Osteocyte (in vitro differentiated cells): ENCODE measurements around the gene ADAMTS9. TPM values are rescaled to one million over a fixed set of nuclear protein-coding genes. Genes with fewer than 3 reads are reported as not detected.

Source experiments
- DNase-seq: peaks from one replicate; pipeline ENCODE4 v3.0.0; 2021; ENCODE audit warnings: mixed read lengths; ENCODE audit not compliant: unreplicated experiment; ENCODE audit errors: extremely low spot score
- H3K27ac Mint-ChIP-seq: one replicate; pipeline ENCODE4 v1.8.0; 2021; ENCODE audit warnings: mild to moderate bottlenecking, mixed read lengths; ENCODE audit not compliant: unreplicated experiment
- H3K27me3 Mint-ChIP-seq: one replicate; pipeline ENCODE4 v1.8.0; 2021; ENCODE audit warnings: mixed read lengths; ENCODE audit not compliant: unreplicated experiment
- H3K36me3 Mint-ChIP-seq: one replicate; pipeline ENCODE4 v1.8.0; 2021; ENCODE audit warnings: mixed read lengths; ENCODE audit not compliant: unreplicated experiment
- H3K4me1 Mint-ChIP-seq: one replicate; pipeline ENCODE4 v1.8.0; 2021; ENCODE audit warnings: mixed read lengths; ENCODE audit not compliant: unreplicated experiment
- H3K4me3 Mint-ChIP-seq: one replicate; pipeline ENCODE4 v1.8.0; 2021; ENCODE audit warnings: mild to moderate bottlenecking, moderate library complexity, mixed read lengths; ENCODE audit not compliant: unreplicated experiment
- H3K9me3 Mint-ChIP-seq: one replicate; pipeline ENCODE4 v1.8.0; 2021; ENCODE audit warnings: mixed read lengths; ENCODE audit not compliant: unreplicated experiment
- CTCF ChIP-seq: fragments of 200-600 bp; sonication (generic); IDR thresholded peaks from 2 replicates; pipeline ENCODE4 v1.5.0; 2021; ENCODE audit warnings: antibody characterized with exemption, mild to moderate bottlenecking, moderate library complexity
- total RNA-seq: library from RNA; stranded (reverse); gene quantifications from 2 replicates; pipeline ENCODE4 v1.2.1, GENCODE V29; 2021

The ADAMTS9 gene
- total RNA-seq, 1 donor from 2014 or later = 1.5 TPM

GRCh38 chr3:64496786-64497490 is 190.9 kb downstream of the ADAMTS9 start:
- Mint-ChIP-seq H3K9me3 (no peaks in the 10 kb centered on the region), H3K27me3 (peaks cover 19% of the 10 kb centered on the region), H3K36me3 (no peaks in the 10 kb centered on the region), H3K27ac (no peak overlapping the region), H3K4me3 (no peak overlapping the region), H3K4me1 (no peaks in the 10 kb centered on the region)
- DNase-seq = no peak
- no peak for TF ChIP-seq CTCF

GRCh38 chr3:64495781-64496334 is 191.9 kb downstream of the ADAMTS9 start:
- TF ChIP-seq CTCF = no peak
- no peaks in the 10 kb centered on the region for H3K4me1 Mint-ChIP-seq
- no peak overlapping the region for H3K27ac Mint-ChIP-seq
- H3K9me3 Mint-ChIP-seq = no peaks in the 10 kb centered on the region
- no peak for DNase-seq
- no peaks in the 10 kb centered on the region for H3K36me3 Mint-ChIP-seq
- peaks cover 28% of the 10 kb centered on the region for H3K27me3 Mint-ChIP-seq
- H3K4me3 Mint-ChIP-seq = no peak overlapping the region

DNA sequence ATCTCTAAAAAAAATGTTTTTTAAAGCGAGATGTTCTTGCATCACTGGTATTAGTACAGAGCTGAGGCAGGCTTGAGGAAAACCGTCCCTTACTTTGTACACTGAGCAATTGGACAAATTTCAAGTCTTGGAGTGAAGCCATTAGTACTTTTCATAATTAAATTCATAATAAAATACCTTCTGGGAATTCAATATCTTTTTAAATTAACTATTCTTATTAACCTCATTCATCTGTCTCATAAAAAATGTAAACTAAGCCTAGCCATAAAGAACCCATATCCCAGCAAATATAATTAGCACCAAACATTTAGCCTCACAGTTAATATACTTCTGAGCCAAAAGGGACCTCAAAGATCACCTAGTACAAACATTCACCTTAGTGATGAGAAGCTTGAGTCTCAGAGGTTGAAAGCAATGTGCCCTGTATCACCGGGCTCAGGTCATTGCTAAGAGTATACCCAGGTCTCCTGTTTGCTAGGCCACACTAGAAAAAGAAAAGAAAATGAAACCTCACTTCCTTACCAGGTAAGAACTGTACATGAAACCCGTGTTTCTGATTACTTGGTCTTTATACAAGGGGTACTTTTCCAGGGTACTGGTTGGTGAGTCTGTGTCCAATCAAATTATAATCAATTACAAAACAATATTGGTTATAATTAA is 192.5 kb downstream of the ADAMTS9 start:
- H3K4me3 Mint-ChIP-seq = no peak overlapping the region
- no peak overlapping the region for H3K27ac Mint-ChIP-seq
- no peak for DNase-seq
- H3K27me3 Mint-ChIP-seq = peaks cover 33% of the 10 kb centered on the region
- no peaks in the 10 kb centered on the region for H3K9me3 Mint-ChIP-seq
- H3K36me3 Mint-ChIP-seq = no peaks in the 10 kb centered on the region
- no peak for TF ChIP-seq CTCF
- no peaks in the 10 kb centered on the region for H3K4me1 Mint-ChIP-seq

DNA sequence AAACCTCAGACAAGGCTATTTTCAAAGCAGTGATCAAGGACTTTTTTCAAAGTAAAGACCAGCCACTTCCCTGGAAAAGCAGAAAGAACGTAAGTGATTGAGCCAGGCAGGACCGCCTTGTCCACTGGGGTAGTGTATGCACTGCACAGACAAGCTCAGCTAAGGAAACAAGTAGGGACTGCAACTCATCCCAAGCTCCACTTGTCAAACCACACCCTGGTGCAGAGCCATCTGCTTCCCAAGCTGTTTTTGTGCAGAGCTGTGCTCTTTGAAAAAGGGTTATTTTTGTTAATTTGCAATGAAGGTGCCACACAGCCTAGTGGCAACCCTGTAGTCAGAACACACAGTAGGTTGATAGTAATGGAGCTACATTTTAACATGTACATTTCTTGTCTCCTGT is 193.3 kb downstream of the ADAMTS9 start:
- no peak for DNase-seq
- Mint-ChIP-seq H3K27me3 (peaks cover 37% of the 10 kb centered on the region), H3K9me3 (no peaks in the 10 kb centered on the region), H3K27ac (no peak overlapping the region), H3K4me1 (peaks cover under 1% of the 10 kb centered on the region), H3K4me3 (no peak overlapping the region), H3K36me3 (no peaks in the 10 kb centered on the region)
- no peak for TF ChIP-seq CTCF

GRCh38 chr3:64493149-64493548 is 194.7 kb downstream of the ADAMTS9 start:
- Mint-ChIP-seq H3K4me1 (peaks cover 9% of the 10 kb centered on the region), H3K4me3 (no peak overlapping the region), H3K27ac (no peak overlapping the region), H3K9me3 (no peaks in the 10 kb centered on the region), H3K36me3 (no peaks in the 10 kb centered on the region), H3K27me3 (peaks cover 38% of the 10 kb centered on the region)
- no peak for DNase-seq
- no peak for TF ChIP-seq CTCF
